HG03196 (cell line): ENCODE data around the gene RASSF3.

Source experiments
- ATAC-seq: cut with Tn5 transposase; IDR thresholded peaks from one replicate; pipeline ENCODE4 v1.9.1; 2021; ENCODE audit not compliant: unreplicated experiment

RASSF3 gene

GRCh38 chr12:64718649-64719048, 108.4 kb downstream of the RASSF3 start:
- ATAC-seq, result no peak

GRCh38 chr12:64720884-64721283, 110.6 kb downstream of the RASSF3 start:
- no peak for ATAC-seq

- no peak for ATAC-seq
Measured at GRCh38 chr12:64722835-64723234, 112.5 kb downstream of the RASSF3 start.

GRCh38 chr12:64723630-64724029, 113.3 kb downstream of the RASSF3 start:
- no peak for ATAC-seq

- ATAC-seq, result no peak
Measured at GRCh38 chr12:64724201-64724745, 114.0 kb downstream of the RASSF3 start.

- peak; percentile 49 for ATAC-seq
Measured at GRCh38 chr12:64729909-64730587, 119.8 kb downstream of the RASSF3 start.

- no peak for ATAC-seq
Measured at GRCh38 chr12:64730588-64730969, 120.3 kb downstream of the RASSF3 start.

- no peak for ATAC-seq
Measured at GRCh38 chr12:64731683-64732082, 121.4 kb downstream of the RASSF3 start.

GRCh38 chr12:64733857-64734256, 123.6 kb downstream of the RASSF3 start:
- no peak for ATAC-seq

- no peak for ATAC-seq
Measured at GRCh38 chr12:64735442-64735841, 125.1 kb downstream of the RASSF3 start.

GRCh38 chr12:64736771-64737170, 126.5 kb downstream of the RASSF3 start:
- no peak for ATAC-seq

GRCh38 chr12:64737539-64737938, 127.2 kb downstream of the RASSF3 start:
- no peak for ATAC-seq

- ATAC-seq, result no peak
Measured at GRCh38 chr12:64739778-64740177, 129.5 kb downstream of the RASSF3 start.

GRCh38 chr12:64740646-64741045, 130.4 kb downstream of the RASSF3 start:
- ATAC-seq, result no peak

GRCh38 chr12:64742416-64742815, 132.1 kb downstream of the RASSF3 start:
- no peak for ATAC-seq

GRCh38 chr12:64743206-64743605, 132.9 kb downstream of the RASSF3 start:
- no peak for ATAC-seq

- ATAC-seq, result no peak
Measured at GRCh38 chr12:64744422-64745258, 134.3 kb downstream of the RASSF3 start.

- no peak for ATAC-seq
Measured at GRCh38 chr12:64745259-64745807, 135.0 kb downstream of the RASSF3 start.

GRCh38 chr12:64745980-64746379, 135.7 kb downstream of the RASSF3 start:
- ATAC-seq, result no peak

GRCh38 chr12:64746663-64747062, 136.4 kb downstream of the RASSF3 start:
- no peak for ATAC-seq
